ENCODE results near the gene PLD3.

The PLD3 gene

GRCh38 chr19:40425450-40426287 is 77.2 kb downstream of the PLD3 start, which contains the start of gene SERTAD1:
TSS of gene SERTAD1 (minus strand) at chr19:40425992. CDS start at chr19:40423546, 2,446 bp downstream.
- Histone ChIP-seq H3K4me3 (ENCODE audit: insufficient read length, low read depth) (peak within 1 kb of the TSS; percentile 84), H3K27me3 (ENCODE audit: insufficient read depth, insufficient read length) (no peaks in the 10 kb centered on the region), H3K9ac (ENCODE audit: insufficient read length, low read depth) (peak within 1 kb of the TSS; percentile 92), H3K36me3 (ENCODE audit: insufficient read depth, insufficient read length, low read length) (peaks cover 15% of the 10 kb centered on the region), H3K9me3 (ENCODE audit: insufficient read depth, low read length) (no peaks in the 10 kb centered on the region), H3K4me1 (ENCODE audit: insufficient read depth, insufficient read length) (no peaks in the 10 kb centered on the region)
- DNase-seq (ENCODE audit: low read depth, low spot score), result peak; percentile 96
- no peak for TF ChIP-seq ZNF274 (IDR thresholded peaks at IDR 0.05; ENCODE audit: low read depth, low read length)
- no peak for TF ChIP-seq SUZ12 (IDR thresholded peaks at IDR 0.05; ENCODE audit: extremely low read depth, insufficient read depth, insufficient read length)
- TF ChIP-seq YY1 (IDR thresholded peaks at IDR 0.05; ENCODE audit: insufficient read depth, insufficient read length), result no peak

Measured in NT2/D1 (cell line).